Measurements from ENCODE around the gene ZFAND2B. TPM values are rescaled to one million over a fixed set of nuclear protein-coding genes. Genes with fewer than 3 reads are reported as not detected.

Gene ZFAND2B
- total RNA-seq, 1 experiment from 2014 or later, result 31.4 TPM

- no peak for TF ChIP-seq ZBTB33 (IDR thresholded peaks at IDR 0.05; ENCODE audit: extremely low read depth, insufficient replicate concordance, low read length)
Measured at GRCh38 chr2:219218732-219219701, 12.4 kb downstream of the ZFAND2B start, which contains the start of gene ABCB6 (continued).

GRCh38 chr2:219219784-219220532, 13.4 kb downstream of the ZFAND2B start:
- H3K4me3 ChIP-seq (replicated peaks in 1 of 2; ENCODE audit: low read depth in 1 of 2, low read length in 2 of 2), result no peak overlapping the region
- DNase-seq (ENCODE audit: low read depth, low spot score), result no peak
- no peaks in the 10 kb centered on the region for H3K9me3 ChIP-seq (ENCODE audit: control insufficient read depth in 1 of 2, insufficient read depth in 1 of 2, low read depth in 1 of 2, low read length in 2 of 2)
- ATAC-seq, result no peak
- TF ChIP-seq ZBTB33 (IDR thresholded peaks at IDR 0.05; ENCODE audit: extremely low read depth, insufficient replicate concordance, low read length), result no peak
- no peak for TF ChIP-seq EZH2phosphoT487 (IDR thresholded peaks at IDR 0.05; ENCODE audit: borderline replicate concordance)
- no peak for TF ChIP-seq ZNF274 (IDR thresholded peaks at IDR 0.05; ENCODE audit: low read depth, low read length)
- TF ChIP-seq YY1 (IDR thresholded peaks at IDR 0.05; ENCODE audit: extremely low read depth, insufficient replicate concordance, low read depth, low read length), result no peak
- TF ChIP-seq ZFX (IDR thresholded peaks at IDR 0.05), result no peak
- TF ChIP-seq FOSL1 (IDR thresholded peaks at IDR 0.05; ENCODE audit: low read depth), result no peak
- intact Hi-C loops (cut with micrococcal nuclease), result loop anchor here (1.0 kb wide), 1 partner anchor 54 kb away; no protein-coding TSS in a partner anchor
- no peak overlapping the region for H3K4me2 ChIP-seq (ENCODE audit: low read length)
- no peaks in the 10 kb centered on the region for H3K9me2 ChIP-seq (ENCODE audit: insufficient read depth)
- H4K20me1 ChIP-seq (ENCODE audit: insufficient read depth), result no peaks in the 10 kb centered on the region
- H3K4me1 ChIP-seq (ENCODE audit: control insufficient read depth in 1 of 2, insufficient read depth in 2 of 2, low read length in 2 of 2), result peaks cover 9 to 37% of the 10 kb centered on the region in 2 experiments; a peak in 3 of 4 replicates
- ChIA-PET CTCF (interaction anchor here (2.7 kb wide), 1 partner anchor 75 kb away, joined by 12 read pairs; no protein-coding TSS in a partner anchor), RAD21 (ENCODE audit: low non-redundant PET in 1 of 2, low total read pairs in 2 of 2, uncharacterized antibody in 2 of 2, unreplicated experiment in 2 of 2) (no interaction called here), POLR2A (no interaction called here)
- H2AFZ ChIP-seq (ENCODE audit: low read depth, low read length, poor library complexity, severe bottlenecking), result no peak overlapping the region
- H3K36me3 ChIP-seq (ENCODE audit: control insufficient read depth in 1 of 2, insufficient read depth in 2 of 2, low read length in 2 of 2), result peaks cover 21 to 26% of the 10 kb centered on the region in 2 experiments; a peak in 3 of 4 replicates
- peak overlapping the region; percentile 81; the same call in 1 of the 2 replicates for H3K27ac ChIP-seq (ENCODE audit: low read depth, low read length)
- H3K79me2 ChIP-seq (ENCODE audit: insufficient read depth, low read length), result no peaks in the 10 kb centered on the region
- peak overlapping the region; percentile 76 for H3K9ac ChIP-seq (ENCODE audit: low read length)
- H3K27me3 ChIP-seq (ENCODE audit: insufficient read depth, low read length), result no peaks in the 10 kb centered on the region
- no TSS peak for BruUV-seq (replicated peaks)
